CD4-positive, alpha-beta T cell treated with Interleukin-4 for 1 hour (primary cell): Measurements from ENCODE around the gene SH2D6.
"Not testable (repeated sequence)": the region's sequence is repeated elsewhere in the genome, so short reads cannot be mapped to it uniquely, and the experiment has no call there.

ENCODE experiments used
- DNase-seq, 2 donors: peaks; one replicate each; pipeline ENCODE4 v3.0.0-alpha.2; 2020 to 2022

Gene SH2D6

GRCh38 chr2:85399183-85399455 lies 19.4 kb upstream of the SH2D6 start:
- DNase-seq, result no peak

DNA sequence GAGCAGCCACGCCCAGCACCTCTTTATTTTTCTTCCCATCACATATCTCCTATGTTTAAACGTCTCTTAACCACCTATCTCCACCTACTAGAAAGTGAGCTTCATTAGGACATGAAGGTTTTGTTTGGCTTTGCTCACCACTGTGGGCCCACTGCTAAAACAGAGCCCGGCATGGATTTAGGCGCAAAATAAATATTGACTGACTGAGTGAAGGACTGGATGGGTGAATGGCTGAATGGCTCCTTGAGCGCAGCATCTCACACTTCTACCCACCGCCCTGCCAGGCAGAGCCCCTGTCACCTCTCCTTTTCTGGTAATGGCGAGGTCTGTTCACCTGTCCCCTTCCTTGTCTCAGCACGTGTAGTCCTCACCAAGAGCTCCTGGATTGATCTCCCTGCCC lies 18.5 kb upstream of the SH2D6 start:
- no peak for DNase-seq

- no peak for DNase-seq
Measured at GRCh38 chr2:85400541-85401463, 17.7 kb upstream of the SH2D6 start.

GRCh38 chr2:85401464-85401805 lies 17.1 kb upstream of the SH2D6 start:
- no peak for DNase-seq

- DNase-seq, result no peak
Measured at GRCh38 chr2:85401844-85402243, 16.7 kb upstream of the SH2D6 start.

DNA sequence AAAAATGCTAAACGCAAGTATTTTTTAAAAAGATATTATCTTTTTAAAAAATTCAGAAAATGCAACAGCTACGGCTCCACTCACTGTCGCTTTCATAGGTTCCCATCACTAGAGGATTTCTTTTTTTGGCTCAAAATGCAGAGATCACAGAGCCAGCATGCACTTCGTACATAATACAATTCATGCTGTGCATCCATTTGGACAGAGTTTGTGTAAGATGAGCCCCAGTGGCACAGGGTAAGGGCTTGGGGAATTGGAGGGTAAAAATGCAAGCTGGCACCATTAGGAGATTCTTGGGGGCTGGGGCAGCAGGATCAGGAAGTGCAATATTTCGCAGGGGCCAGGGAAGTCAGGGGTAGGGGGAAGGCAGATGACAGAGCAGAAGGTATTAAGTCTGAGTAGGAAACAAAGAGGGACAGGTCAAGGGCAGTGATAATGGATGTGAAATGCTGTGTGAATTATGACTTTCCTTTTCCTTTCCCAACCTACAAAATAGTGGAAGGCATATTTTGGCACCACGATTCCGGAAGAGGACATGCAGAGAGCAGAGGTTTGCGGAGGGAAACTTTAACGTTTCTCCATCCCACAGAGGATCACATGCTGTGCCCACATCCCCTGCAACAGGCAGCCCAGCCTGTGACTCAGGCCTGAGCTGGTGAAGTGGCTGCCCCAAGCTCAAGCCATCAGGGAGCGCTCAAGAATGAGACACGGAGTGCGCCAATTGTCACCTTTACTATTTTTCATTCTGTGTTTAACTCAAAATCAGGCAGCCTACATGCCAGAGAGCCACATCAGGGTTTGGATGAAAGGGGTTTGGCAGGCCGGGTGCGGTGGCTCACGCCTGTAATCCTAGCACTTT lies 13.1 kb upstream of the SH2D6 start:
- DNase-seq, result peak; percentile 66 to 73

GRCh38 chr2:85409845-85410583 lies 8.5 kb upstream of the SH2D6 start, which contains the start of gene CAPG:
Gene CAPG (minus strand): TSS chr2:85410366. CDS start chr2:85402145, 8,221 bp downstream.
- peak; percentile 46 to 74 for DNase-seq

DNA sequence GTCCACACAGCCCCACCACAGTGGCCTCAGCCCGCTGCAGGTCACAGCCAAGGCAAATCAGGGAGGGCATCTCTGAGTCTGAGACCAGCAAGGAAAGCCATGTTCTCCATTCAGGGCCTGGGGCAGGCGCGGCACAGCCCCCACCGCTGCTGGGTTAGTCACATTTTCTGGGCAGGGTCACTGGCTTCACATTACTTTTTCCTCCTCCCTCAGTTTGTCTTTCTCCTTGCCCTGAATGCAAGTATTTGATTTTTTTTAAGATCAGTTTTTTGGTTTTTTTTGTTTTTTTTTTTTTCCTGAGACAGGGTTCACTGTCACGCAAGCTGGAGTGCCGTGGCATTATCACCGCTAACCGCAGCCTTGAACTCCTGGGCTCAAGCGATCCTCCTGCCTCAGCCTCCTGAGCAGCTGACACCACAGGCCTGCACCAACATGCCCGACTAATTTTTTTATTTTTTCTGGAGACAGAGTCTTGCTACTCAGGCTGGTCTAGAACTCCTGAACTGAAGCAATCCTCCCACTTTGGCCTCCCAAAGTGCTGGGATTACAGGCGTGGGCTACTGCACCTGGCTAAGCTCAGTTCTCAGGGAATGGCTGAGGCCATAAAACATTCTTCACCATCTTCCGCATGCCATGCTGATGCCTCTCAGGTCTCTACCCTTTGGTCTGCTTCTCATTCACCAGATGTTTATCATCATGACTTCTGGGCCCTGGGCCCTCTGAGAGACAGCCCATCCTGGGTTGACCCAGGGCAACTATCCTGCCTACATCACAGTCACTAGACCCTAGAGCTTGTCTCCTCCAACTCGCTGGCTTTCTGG lies 7.7 kb upstream of the SH2D6 start:
- no peak for DNase-seq

DNA sequence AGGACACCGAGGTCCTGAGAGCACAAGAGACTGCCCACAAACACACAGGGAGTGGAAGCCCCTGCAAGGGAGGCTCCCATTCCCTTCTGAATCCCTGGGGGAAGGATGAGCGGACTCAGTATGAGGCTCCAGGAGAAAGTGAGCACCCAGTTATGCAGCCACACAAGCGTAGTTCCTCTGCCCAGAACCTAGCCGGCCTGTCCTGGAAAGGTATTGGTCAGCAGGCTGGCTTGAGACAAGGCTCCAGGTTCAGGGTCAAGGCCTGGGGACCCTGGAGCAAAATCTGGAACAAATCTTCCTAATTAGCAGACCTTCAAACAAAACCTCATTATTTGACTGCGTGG lies 7.1 kb upstream of the SH2D6 start:
- no peak for DNase-seq

DNA sequence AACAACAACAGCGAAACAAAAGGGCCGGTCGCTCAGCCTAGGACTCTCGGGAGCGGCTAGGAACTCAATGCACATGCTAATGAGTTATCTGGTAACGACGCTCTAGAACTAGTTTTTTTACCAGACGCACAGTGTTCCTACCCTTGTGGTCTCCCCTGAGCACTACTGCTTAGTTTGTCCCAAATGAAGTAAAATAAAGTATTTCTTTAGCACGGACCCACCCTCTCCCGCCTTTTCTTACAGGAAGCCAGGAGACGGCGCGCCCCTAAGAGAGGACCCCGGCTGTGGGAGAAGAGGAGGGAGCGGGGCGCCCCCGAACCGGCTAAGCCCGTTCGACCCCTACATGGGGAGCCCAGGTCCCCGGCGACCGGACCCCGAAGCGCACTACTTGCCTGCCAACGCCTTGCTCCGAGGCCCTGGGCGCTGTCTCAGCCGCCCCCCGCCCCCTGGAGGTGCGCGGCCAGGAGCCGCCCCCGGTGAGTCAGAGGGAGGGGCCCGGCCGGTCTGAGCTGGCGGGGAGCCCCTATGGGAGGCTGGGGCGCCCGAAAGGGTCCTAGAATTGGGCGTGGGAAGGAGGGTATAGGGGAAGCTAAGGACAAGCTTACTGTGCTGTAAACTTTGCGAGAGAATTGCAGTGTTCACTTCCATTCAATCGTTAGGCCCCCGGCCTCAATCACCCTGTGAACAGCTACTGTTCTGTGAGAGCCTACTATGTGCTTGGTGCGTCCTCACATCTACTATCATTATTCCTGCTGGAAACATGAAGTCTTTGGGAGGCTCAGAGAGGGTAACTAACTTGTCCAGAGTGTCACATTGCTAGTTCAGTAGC lies 4.7 kb upstream of the SH2D6 start:
- DNase-seq, result peak in 1 of 2 donors; percentile 55

GRCh38 chr2:85414421-85414759 lies 4.1 kb upstream of the SH2D6 start:
- not testable (repeated sequence) for DNase-seq

DNA sequence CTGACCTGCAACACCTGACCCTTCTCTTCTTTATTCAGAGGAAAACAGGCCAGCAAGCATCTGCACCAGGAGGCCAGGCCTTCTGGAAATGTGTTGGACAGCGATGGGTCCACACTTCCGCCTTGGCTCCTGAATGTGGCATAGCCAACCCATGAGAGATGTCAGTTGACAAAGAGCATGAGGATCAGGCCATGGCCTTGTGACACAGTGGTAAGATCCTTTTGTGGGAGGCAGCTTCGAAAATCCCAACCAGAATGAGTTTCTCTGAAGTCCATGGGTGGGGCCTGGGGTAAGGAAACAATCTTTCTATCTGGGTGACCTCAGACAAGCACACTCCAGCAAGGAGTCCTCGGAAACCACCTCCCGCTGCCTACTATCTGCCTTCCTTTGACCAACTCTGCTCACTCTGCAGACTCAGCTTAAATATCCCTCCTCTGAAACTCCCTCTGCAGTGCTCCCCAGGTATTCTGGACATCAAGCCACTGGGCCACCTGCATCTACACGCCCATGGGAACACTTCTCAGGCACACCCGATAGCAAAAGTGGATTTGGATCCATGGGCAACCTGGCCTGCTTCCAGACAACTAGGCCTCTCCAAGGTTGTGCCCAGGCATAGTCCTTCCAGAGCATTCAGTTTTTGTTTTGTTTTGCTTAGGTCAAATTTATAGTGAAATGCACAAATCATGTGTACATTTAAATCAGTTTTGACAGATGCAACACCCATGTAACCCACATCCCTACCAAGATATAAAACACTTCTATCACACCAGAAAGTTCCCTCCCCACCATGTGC lies 3.6 kb upstream of the SH2D6 start:
- DNase-seq, result no peak

- no peak for DNase-seq
Measured at GRCh38 chr2:85415980-85416650, 2.4 kb upstream of the SH2D6 start.

GRCh38 chr2:85419009-85419675 lies 628 bp downstream of the SH2D6 start:
- no peak for DNase-seq

DNA sequence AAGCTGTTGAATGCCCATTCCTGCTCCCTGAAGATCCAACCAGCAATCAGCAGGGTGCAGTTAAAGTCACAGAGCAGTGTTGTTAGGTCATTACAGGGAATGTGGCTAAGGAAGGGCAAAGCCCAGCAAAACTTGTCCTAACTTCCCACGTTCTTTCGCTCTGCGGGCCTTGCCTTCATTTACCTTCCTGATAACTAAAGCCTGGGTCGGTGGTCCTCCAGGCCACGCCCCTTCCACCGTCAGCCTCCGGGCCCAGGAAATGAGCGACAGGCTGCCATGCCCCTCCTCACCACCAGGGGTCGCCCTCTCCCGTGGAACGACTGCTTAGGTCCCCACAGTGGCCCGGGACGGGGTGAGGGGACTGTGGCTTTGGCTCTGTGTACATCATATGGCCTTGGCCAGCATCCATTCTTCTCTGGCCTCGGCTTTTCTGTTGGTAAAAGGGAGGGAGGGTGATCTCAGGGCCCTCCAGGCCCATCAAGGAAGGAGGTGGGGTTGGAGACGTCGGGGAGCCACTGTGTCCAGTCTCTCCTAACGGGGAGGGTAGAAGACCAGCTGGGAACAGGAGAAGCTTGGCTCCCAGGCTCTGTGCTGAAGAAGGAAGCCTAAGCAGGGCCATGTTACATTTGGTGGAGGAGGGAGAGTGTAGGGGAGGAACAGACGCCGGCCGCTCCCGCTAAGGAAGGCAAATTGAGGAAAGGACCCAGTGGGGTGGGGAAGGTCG lies 2.2 kb downstream of the SH2D6 start:
- DNase-seq, result peak; percentile 88 to 89

DNA sequence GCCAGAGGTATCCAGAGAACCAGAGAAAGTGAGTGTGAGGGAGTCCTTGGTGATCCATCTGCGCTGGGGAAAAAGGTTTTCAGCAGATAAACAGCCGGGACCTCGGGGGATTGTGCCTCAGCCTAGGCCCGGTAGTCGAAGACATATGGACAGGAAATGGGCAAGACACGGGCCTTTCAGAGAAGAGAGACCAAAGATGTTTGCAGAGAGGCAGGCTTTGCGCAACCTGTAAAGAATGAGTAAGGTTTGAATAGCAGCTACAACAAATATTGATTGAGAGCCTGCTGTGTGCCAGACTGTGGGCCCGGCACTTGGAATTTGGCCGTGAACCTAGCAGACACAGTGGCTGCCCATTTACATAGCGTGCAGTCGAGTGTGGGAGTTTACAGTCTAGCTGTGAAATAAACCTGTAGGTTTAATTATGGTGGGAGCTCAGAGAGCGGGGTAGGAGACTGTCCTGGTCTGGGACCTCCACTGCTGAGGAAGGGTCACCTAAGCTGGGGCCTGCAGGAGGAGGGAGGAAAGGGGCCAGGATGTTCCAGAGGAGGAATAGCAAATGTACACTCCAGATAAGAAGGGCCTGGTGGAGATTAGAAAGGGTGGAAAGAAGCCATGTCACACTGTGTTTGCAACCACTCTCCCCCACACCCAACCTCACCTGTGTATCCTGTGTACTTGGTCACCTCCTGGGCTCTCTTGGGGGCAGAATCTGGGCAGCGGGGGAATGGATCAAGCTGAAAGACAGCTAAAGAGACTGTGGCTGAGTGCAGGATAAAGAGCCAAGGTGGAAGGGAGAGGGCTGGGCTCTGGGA lies 3.0 kb downstream of the SH2D6 start:
- DNase-seq, result no peak

- no peak for DNase-seq
Measured at GRCh38 chr2:85422072-85422457, 3.6 kb downstream of the SH2D6 start.

GRCh38 chr2:85423525-85423924 lies 5.0 kb downstream of the SH2D6 start:
- no peak for DNase-seq
